C4-2B (cell line): ENCODE results near the gene PARP11.

Source experiments
- H3K27ac ChIP-seq: fragments of 450-650 bp; 2 replicates; pipeline ENCODE4 v1.5.1; 2017
- ZFX ChIP-seq: fragments of 450-650 bp; IDR thresholded peaks from 2 replicates; pipeline ENCODE4 v1.6.1; 2017
- TF ChIP-seq, protein P1 (sequence below): fragments of 450-650 bp; conservative IDR thresholded peaks from 2 replicates; pipeline ENCODE4 v1.5.1; 2017; ENCODE audit warnings: mild to moderate bottlenecking

The PARP11 gene, protein sequence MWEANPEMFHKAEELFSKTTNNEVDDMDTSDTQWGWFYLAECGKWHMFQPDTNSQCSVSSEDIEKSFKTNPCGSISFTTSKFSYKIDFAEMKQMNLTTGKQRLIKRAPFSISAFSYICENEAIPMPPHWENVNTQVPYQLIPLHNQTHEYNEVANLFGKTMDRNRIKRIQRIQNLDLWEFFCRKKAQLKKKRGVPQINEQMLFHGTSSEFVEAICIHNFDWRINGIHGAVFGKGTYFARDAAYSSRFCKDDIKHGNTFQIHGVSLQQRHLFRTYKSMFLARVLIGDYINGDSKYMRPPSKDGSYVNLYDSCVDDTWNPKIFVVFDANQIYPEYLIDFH

DNA sequence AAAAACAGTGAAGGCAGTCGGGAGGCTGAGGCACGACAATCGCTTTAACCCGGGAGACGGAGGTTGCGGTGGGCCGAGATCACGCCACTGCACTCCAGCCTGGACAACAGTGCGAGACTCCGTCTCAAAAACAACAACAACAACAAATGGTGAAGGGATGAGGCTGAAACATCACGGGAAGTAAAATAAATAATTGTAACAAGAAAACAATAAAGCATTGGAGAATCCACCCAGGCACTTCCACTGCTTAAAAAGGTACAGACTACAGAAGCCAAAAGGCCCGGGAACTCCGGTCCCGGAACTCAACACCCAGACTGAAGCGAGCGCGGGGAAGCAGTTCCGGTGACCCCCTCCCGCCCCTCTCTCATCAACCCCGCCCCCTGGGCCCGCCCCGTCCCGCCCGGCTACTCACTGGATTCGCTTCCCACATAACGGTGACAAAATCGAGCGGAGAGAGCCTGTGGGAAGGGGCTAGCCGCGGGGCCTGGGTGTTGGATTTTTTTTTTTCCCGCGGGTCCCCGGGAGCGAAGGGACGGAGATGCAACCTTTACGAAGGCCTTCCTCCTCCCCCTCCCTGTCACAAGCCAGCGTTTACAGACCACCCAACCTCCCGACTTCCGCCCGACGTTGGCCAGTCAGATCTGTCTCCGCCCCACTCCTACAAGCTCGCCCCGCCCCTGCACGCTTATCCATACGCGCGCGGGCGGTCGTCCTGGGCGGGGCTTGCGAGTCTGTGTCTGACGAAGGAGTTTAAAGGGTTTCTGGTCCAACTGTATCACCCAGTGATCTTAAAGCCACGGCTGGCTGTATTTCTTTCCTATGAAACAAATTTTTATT is at the start of gene PARP11:
TSS of gene PARP11 (minus strand) at position 600 of the 837 bp plus-strand sequence. CDS start at position 430, 170 bp downstream.
- peak within 1 kb of the TSS; percentile 76 for H3K27ac ChIP-seq
- TF ChIP-seq, protein P1, sequence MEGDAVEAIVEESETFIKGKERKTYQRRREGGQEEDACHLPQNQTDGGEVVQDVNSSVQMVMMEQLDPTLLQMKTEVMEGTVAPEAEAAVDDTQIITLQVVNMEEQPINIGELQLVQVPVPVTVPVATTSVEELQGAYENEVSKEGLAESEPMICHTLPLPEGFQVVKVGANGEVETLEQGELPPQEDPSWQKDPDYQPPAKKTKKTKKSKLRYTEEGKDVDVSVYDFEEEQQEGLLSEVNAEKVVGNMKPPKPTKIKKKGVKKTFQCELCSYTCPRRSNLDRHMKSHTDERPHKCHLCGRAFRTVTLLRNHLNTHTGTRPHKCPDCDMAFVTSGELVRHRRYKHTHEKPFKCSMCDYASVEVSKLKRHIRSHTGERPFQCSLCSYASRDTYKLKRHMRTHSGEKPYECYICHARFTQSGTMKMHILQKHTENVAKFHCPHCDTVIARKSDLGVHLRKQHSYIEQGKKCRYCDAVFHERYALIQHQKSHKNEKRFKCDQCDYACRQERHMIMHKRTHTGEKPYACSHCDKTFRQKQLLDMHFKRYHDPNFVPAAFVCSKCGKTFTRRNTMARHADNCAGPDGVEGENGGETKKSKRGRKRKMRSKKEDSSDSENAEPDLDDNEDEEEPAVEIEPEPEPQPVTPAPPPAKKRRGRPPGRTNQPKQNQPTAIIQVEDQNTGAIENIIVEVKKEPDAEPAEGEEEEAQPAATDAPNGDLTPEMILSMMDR, result no peak
- TF ChIP-seq ZFX, result peak; percentile 56

DNA sequence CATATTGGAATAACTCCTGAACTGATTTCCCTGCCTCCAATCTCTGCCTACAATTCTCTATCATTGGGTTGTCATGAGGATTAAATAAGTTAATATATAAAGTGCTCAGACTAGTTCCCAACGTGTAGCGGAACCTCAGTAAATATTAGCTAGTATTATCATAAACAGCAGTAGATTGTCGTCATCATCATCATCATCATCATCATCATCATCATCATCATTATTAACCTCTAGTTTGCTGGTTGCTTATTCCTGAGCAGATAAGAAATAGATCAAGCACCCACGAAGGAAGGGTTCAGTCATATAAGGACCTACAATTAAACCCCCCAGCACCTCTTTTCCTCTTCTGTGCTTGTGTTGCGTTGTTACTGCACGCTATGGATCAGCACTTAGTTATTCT is 48.8 kb upstream of the PARP11 start:
- H3K27ac ChIP-seq, result no peak overlapping the region

DNA sequence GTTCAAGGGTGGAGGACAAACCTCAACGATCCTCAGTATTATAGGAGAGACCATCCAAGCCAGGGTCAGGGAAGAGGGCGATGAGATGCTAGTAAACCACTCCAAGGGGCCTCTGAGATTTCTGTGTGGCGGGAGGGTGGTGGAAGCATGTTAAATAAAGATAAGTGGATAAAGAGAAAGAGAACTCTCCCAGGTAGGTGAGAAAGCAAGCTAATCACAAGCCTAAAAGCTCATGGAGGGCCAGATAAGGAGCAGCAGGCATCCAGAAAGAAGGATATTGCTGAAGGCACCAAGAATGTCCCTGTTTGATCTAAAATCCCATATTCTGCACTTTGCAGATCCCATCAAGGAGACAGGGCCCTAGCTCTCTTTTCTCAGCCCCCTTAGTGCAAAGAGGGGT is 48.3 kb upstream of the PARP11 start:
- no peak for TF ChIP-seq ZFX
- TF ChIP-seq, protein P1, result no peak
- H3K27ac ChIP-seq, result no peak overlapping the region

More for the DNA sequence above, 48.8 kb upstream of the PARP11 start:
- TF ChIP-seq, protein P1, result no peak
- no peak for TF ChIP-seq ZFX

DNA sequence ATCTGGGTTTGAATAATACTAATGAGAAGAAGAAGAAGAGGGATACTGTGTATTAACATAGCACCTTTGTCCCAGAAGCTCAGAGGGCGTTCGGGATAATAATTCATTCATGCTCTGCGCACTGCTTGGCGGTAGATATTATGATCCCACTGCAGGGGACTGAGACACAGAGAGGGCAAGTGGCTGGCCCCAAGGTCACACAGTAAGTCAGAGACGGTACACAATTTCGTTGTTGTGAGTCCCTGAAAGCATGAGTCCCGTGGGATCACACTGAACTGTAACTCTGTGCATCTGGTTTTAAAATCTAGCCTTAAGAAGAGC is 47.9 kb upstream of the PARP11 start:
- no peak for TF ChIP-seq ZFX
- TF ChIP-seq, protein P1, result no peak
- no peak overlapping the region for H3K27ac ChIP-seq

DNA sequence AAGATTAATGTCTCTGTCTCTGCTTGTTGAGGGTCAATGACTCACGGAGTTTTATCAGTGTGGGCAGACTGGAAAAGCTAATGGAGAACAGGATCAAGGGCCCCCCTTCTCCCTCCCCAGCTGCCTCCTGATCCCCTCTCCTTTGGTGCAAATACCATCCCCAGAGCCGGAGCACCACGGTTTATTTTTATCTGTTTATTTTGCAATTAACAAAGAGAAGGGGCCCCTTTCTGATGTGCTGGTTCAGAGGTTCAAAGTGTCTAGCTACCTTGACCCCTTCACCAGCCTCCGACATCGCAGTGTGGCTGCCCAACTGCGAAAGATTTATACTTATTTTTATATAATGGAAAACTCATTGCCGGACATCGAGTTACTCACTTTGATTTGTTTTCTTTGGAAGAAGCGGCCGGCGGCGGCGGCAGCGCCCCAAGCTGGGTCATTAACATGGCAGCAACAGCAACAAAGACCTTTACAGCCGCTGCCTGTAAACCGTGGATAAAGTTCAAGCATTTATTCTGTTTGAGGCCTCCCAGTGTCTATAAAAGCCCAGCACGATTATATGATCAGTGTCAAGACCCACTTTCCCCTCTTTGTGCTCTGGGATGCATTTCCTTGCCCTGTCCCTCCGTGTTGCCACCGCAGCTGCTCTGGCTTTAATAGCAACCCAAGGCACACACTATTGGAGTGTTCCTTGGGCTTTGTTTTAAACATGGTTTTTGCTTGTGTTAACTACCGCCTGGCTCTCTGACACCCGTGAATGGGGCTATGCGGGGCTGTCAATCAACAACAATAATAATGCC is 47.4 kb upstream of the PARP11 start:
- TF ChIP-seq ZFX, result no peak
- TF ChIP-seq, protein P1, result no peak
- H3K27ac ChIP-seq, result no peak overlapping the region

DNA sequence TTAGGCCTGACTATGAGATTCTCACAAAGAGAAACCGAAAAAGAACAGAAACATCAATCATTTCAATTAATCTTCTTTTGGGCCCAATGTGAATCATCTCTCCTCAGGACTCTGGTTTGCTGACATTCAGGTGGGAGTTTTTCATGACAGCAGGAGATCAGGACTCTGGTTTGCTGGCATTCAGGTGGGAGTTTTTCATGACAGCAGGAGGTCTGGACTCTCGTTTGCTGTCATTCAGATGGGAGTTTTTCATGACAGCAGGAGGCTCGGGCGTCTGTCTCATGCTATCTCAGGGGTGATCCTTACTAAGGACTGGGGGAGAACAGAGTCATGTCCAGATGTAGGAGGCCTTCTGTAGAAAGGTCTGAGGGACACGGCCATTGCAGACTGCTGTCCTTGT is 40.1 kb upstream of the PARP11 start:
- H3K27ac ChIP-seq, result no peak overlapping the region
- no peak for TF ChIP-seq ZFX
- TF ChIP-seq, protein P1, result no peak
